HG03558 (cell line): Measurements from ENCODE around the gene TMEM169.
A peak's percentile ranks its signal among the peaks of the same experiment; 100 is the strongest.
"Not testable (repeated sequence)": the region's sequence is repeated elsewhere in the genome, so short reads cannot be mapped to it uniquely, and the experiment has no call there.

Experiments used
- ATAC-seq: cut with Tn5 transposase; IDR thresholded peaks from one replicate; pipeline ENCODE4 v1.9.1; 2021; ENCODE audit warnings: moderate number of reproducible peaks; ENCODE audit not compliant: unreplicated experiment; ENCODE audit errors: extremely low read depth

The TMEM169 gene

GRCh38 chr2:216126943-216127342, 45.2 kb downstream of the TMEM169 start:
- no peak for ATAC-seq

- no peak for ATAC-seq
These were observed 48.7 kb downstream of the TMEM169 start for GRCh38 chr2:216130346-216130971.

- no peak for ATAC-seq
These were observed 49.6 kb downstream of the TMEM169 start for GRCh38 chr2:216131175-216131926.

- no peak for ATAC-seq
These were observed 50.9 kb downstream of the TMEM169 start for GRCh38 chr2:216132585-216132984.

- no peak for ATAC-seq
These were observed 51.7 kb downstream of the TMEM169 start for GRCh38 chr2:216133397-216133796.

GRCh38 chr2:216134958-216135541, 53.3 kb downstream of the TMEM169 start:
- ATAC-seq = no peak

GRCh38 chr2:216139884-216140283, 58.2 kb downstream of the TMEM169 start:
- ATAC-seq = no peak

- not testable (repeated sequence) for ATAC-seq
These were observed 59.8 kb downstream of the TMEM169 start for GRCh38 chr2:216141516-216141915.

- ATAC-seq = peak; percentile 99
These were observed 60.8 kb downstream of the TMEM169 start for GRCh38 chr2:216142540-216142939.

GRCh38 chr2:216144372-216144771, 62.7 kb downstream of the TMEM169 start:
- no peak for ATAC-seq

- no peak for ATAC-seq
These were observed 63.1 kb downstream of the TMEM169 start for GRCh38 chr2:216144857-216145256.

GRCh38 chr2:216146573-216146972, 64.9 kb downstream of the TMEM169 start:
- no peak for ATAC-seq

GRCh38 chr2:216147172-216148131, 65.7 kb downstream of the TMEM169 start:
- ATAC-seq = no peak

GRCh38 chr2:216148983-216149382, 67.3 kb downstream of the TMEM169 start:
- no peak for ATAC-seq

- ATAC-seq = no peak
These were observed 68.0 kb downstream of the TMEM169 start for GRCh38 chr2:216149741-216150140.

- ATAC-seq = no peak
These were observed 69.8 kb downstream of the TMEM169 start for GRCh38 chr2:216151313-216152025.
